PC-9 (cell line): ENCODE results near the gene EZR.

ENCODE experiments used
- EZH2 ChIP-seq: fragments of 200-600 bp; sonication (generic); IDR thresholded peaks from 2 replicates; pipeline ENCODE4 v1.8.0; 2017; ENCODE audit warnings: antibody characterized with exemption, low read depth
- TF ChIP-seq, protein P1 (sequence below): fragments of 200-600 bp; sonication (generic); conservative IDR thresholded peaks from 2 replicates; pipeline ENCODE4 v1.6.1; 2017; ENCODE audit warnings: mixed run types, antibody characterized with exemption, mild to moderate bottlenecking, moderate library complexity

GRCh38 chr6:158763434-158764182 lies 55.6 kb downstream of the EZR start:
- TF ChIP-seq, protein P1, sequence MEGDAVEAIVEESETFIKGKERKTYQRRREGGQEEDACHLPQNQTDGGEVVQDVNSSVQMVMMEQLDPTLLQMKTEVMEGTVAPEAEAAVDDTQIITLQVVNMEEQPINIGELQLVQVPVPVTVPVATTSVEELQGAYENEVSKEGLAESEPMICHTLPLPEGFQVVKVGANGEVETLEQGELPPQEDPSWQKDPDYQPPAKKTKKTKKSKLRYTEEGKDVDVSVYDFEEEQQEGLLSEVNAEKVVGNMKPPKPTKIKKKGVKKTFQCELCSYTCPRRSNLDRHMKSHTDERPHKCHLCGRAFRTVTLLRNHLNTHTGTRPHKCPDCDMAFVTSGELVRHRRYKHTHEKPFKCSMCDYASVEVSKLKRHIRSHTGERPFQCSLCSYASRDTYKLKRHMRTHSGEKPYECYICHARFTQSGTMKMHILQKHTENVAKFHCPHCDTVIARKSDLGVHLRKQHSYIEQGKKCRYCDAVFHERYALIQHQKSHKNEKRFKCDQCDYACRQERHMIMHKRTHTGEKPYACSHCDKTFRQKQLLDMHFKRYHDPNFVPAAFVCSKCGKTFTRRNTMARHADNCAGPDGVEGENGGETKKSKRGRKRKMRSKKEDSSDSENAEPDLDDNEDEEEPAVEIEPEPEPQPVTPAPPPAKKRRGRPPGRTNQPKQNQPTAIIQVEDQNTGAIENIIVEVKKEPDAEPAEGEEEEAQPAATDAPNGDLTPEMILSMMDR, result no peak; the same call in 1 of the 2 replicates
- TF ChIP-seq EZH2, result no peak
